ENCODE results near the gene LRRC59.

DNA sequence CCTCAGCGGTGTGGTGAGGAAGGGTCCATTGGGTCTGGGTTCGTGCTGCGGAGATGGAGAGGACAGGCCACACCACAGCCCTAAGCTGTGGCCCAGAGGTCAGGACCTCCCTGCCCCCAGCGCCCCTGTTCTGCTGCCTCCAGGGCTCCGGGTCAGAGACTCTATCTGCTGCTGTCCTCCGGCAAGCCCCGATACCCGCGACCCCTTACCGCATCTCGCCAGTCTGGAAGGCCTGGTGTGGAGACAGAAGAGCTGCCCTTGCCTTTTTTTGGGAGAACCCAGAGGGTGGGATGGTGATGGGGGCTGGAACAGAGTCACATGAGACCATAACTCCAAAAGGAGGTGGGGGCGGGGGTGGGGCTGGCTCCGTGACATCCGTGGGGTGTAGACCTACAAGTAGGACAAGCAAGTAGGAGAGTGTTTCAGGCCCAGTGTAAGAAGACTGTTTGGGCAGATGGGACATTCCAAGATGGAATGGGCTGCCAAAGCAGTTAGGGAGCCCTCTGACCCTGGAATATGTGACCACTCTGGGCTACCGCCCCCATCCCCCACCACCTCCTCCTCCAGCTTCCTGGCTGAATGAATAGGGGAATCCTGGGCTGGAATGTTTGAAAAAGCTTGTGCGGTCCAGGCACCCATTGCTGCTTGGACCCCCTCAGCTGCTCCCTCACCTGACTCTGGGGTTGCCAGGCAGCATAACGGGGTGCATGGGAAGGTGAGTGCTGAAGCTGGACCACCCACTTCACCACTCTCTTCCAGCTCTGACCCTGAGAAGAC is 50.0 kb downstream of the LRRC59 start:
- TF ChIP-seq, protein P1, sequence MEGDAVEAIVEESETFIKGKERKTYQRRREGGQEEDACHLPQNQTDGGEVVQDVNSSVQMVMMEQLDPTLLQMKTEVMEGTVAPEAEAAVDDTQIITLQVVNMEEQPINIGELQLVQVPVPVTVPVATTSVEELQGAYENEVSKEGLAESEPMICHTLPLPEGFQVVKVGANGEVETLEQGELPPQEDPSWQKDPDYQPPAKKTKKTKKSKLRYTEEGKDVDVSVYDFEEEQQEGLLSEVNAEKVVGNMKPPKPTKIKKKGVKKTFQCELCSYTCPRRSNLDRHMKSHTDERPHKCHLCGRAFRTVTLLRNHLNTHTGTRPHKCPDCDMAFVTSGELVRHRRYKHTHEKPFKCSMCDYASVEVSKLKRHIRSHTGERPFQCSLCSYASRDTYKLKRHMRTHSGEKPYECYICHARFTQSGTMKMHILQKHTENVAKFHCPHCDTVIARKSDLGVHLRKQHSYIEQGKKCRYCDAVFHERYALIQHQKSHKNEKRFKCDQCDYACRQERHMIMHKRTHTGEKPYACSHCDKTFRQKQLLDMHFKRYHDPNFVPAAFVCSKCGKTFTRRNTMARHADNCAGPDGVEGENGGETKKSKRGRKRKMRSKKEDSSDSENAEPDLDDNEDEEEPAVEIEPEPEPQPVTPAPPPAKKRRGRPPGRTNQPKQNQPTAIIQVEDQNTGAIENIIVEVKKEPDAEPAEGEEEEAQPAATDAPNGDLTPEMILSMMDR (IDR thresholded peaks at IDR 0.05) = no peak
- no peak for TF ChIP-seq POLR2A (IDR thresholded peaks at IDR 0.05)
